Peyer's patch (tissue), 4 donors: ENCODE data around the gene LAMC3. TPM values are rescaled to one million over a fixed set of nuclear protein-coding genes. Genes with fewer than 3 reads are reported as not detected.

Experiments
- DNase-seq, 3 donors: peaks; one replicate each; pipeline ENCODE4 v3.0.0-alpha.2; 2017 to 2019
- H3K27ac ChIP-seq, 4 donors: fragments of 200-600 bp; sonication (generic); one replicate each; pipeline ENCODE4 v1.5.1; 2016 to 2019
- H3K27me3 ChIP-seq, 2 donors: fragments of 200-600 bp; sonication (generic); one replicate each; pipeline ENCODE4 v1.5.1; 2019
- H3K36me3 ChIP-seq, 3 donors: fragments of 200-600 bp; sonication (generic); one replicate each; pipeline ENCODE4 v1.5.1; 2016 to 2019
- H3K4me1 ChIP-seq, 4 donors: fragments of 200-600 bp; sonication (generic); one replicate each; pipeline ENCODE4 v1.5.1; 2016 to 2019
- H3K4me3 ChIP-seq, 4 donors: fragments of 200-600 bp; sonication (generic); 1 replicate in 3 of 4; 2 replicates in 1 of 4; pipeline ENCODE4 v1.5.1; 2016 to 2019; ENCODE audit warnings: mild to moderate bottlenecking in 1 of 4
- H3K9me3 ChIP-seq, 4 donors: fragments of 200-600 bp; sonication (generic); one replicate each; pipeline ENCODE4 v1.5.1; 2016 to 2019; ENCODE audit warnings: mild to moderate bottlenecking in 1 of 4
- CTCF ChIP-seq, 6 experiments: fragments of 450-650 bp in 4 of 6; fragments of 200-600 bp in 2 of 6; sonication (generic) in 1 of 6; IDR thresholded peaks; one replicate each; pipeline ENCODE4 v1.5.1; 2017 to 2019; ENCODE audit warnings: antibody characterized with exemption in 6 of 6, mild to moderate bottlenecking in 3 of 6, moderate library complexity in 1 of 6
- POLR2A ChIP-seq, 2 donors: fragments of 450-650 bp; IDR thresholded peaks; one replicate each; pipeline ENCODE4 v1.5.1; 2017; ENCODE audit warnings: antibody characterized with exemption in 2 of 2, mild to moderate bottlenecking in 2 of 2, moderate library complexity in 2 of 2
- total RNA-seq, 4 donors: library from RNA; depleted of rRNA; stranded (reverse); fragments of >200 nt; gene quantifications; one replicate each; pipeline ENCODE4 v1.1.0, GENCODE V29; 2016

Gene LAMC3
- total RNA-seq, 4 donors from 2014 or later: 1.6 to 4.1 (median 3.9) TPM; not detected in 1

- TF ChIP-seq CTCF (IDR thresholded peaks at IDR 0.05): no peak
- no peak for TF ChIP-seq POLR2A (IDR thresholded peaks at IDR 0.05)
- H3K27ac ChIP-seq: no peak overlapping the region
- H3K4me3 ChIP-seq: no peak overlapping the region
- peaks cover 0 to 13% (median 0%) of the 10 kb centered on the region in 4 donors for H3K4me1 ChIP-seq
- no peaks in the 10 kb centered on the region for H3K36me3 ChIP-seq
- no peaks in the 10 kb centered on the region for H3K9me3 ChIP-seq
- H3K27me3 ChIP-seq: no peaks in the 10 kb centered on the region
- peak in 1 of 3 donors; percentile 31 for DNase-seq
Observed at GRCh38 chr9:131039129-131039954, 30.4 kb downstream of the LAMC3 start.

GRCh38 chr9:131042666-131043065 lies 33.7 kb downstream of the LAMC3 start:
- TF ChIP-seq POLR2A (IDR thresholded peaks at IDR 0.05) (no peak), CTCF (IDR thresholded peaks at IDR 0.05) (no peak)
- no peaks in the 10 kb centered on the region for H3K36me3 ChIP-seq
- DNase-seq: no peak
- H3K4me1 ChIP-seq: peaks cover 0 to 8% (median 0%) of the 10 kb centered on the region in 4 donors
- no peak overlapping the region for H3K4me3 ChIP-seq
- H3K27ac ChIP-seq: peak overlapping the region in 1 of 4 donors; percentile 50
- no peaks in the 10 kb centered on the region for H3K9me3 ChIP-seq
- H3K27me3 ChIP-seq: no peaks in the 10 kb centered on the region

DNA sequence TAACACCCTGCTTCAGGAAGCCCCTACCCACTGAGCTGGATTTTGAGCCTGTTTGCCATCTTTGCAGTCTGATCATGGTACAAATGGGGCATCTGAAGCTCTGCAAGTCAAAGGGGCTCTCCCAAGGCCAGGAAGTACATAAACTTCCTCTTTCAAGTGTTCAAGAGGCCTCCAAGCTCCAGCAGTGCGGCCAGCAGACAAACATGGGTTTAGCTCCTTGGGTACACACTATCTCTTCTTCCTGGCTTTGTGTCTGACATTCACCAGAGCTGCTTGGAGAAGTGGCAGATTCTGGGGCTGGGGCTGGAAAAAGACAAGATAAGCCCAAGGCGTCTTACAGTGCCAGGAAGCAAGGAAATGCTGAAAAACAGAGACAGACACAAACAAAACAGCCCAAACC lies 34.1 kb downstream of the LAMC3 start:
- TF ChIP-seq POLR2A (IDR thresholded peaks at IDR 0.05) (no peak), CTCF (IDR thresholded peaks at IDR 0.05) (no peak)
- no peaks in the 10 kb centered on the region for H3K27me3 ChIP-seq
- no peaks in the 10 kb centered on the region for H3K36me3 ChIP-seq
- peak overlapping the region in 1 of 4 donors; percentile 50 for H3K27ac ChIP-seq
- H3K4me1 ChIP-seq: peaks cover 0 to 4% (median 0%) of the 10 kb centered on the region in 4 donors
- peak in 2 of 3 donors; percentile 50 to 57 for DNase-seq
- H3K9me3 ChIP-seq: no peaks in the 10 kb centered on the region
- H3K4me3 ChIP-seq: no peak overlapping the region

- no peak for TF ChIP-seq POLR2A (IDR thresholded peaks at IDR 0.05)
- no peak for TF ChIP-seq CTCF (IDR thresholded peaks at IDR 0.05)
- H3K36me3 ChIP-seq: no peaks in the 10 kb centered on the region
- no peak overlapping the region for H3K4me3 ChIP-seq
- H3K27ac ChIP-seq: peak overlapping the region in 1 of 4 donors; percentile 50
- DNase-seq: no peak
- H3K9me3 ChIP-seq: no peaks in the 10 kb centered on the region
- H3K27me3 ChIP-seq: no peaks in the 10 kb centered on the region
- H3K4me1 ChIP-seq: peaks cover 0 to 4% (median 0%) of the 10 kb centered on the region in 4 donors
Observed at GRCh38 chr9:131043646-131044045, 34.7 kb downstream of the LAMC3 start.

GRCh38 chr9:131045300-131046092 lies 36.5 kb downstream of the LAMC3 start:
- no peak overlapping the region for H3K4me3 ChIP-seq
- H3K27ac ChIP-seq: no peak overlapping the region
- TF ChIP-seq CTCF (IDR thresholded peaks at IDR 0.05) (no peak), POLR2A (IDR thresholded peaks at IDR 0.05) (no peak)
- DNase-seq: peak in 2 of 3 donors; percentile 20 to 43
- H3K4me1 ChIP-seq: peaks cover 0 to 4% (median 0%) of the 10 kb centered on the region in 4 donors
- no peaks in the 10 kb centered on the region for H3K36me3 ChIP-seq
- H3K9me3 ChIP-seq: no peaks in the 10 kb centered on the region
- no peaks in the 10 kb centered on the region for H3K27me3 ChIP-seq
